GM23338 (cell line): ENCODE measurements around the gene DET1. TPM values are rescaled to one million over a fixed set of nuclear protein-coding genes. Genes with fewer than 3 reads are reported as not detected.

Source experiments
- ATAC-seq: fragments of 200-7000 bp; cut with Tn5 transposase; 3 replicates; pipeline ENCODE4 v1.9.1; 2020
- DNase-seq: peaks from one replicate; pipeline ENCODE4 v3.0.0-alpha.2; 2015; ENCODE audit warnings: low spot score
- H2AFZ ChIP-seq: fragments of 200-600 bp; sonication (generic); 2 replicates; pipeline ENCODE4 v1.8.0; 2016; ENCODE audit warnings: antibody characterized with exemption, mild to moderate bottlenecking, moderate library complexity
- H3F3A ChIP-seq: fragments of 200-600 bp; sonication (generic); replicated peaks from 2 replicates; pipeline ENCODE4 v1.8.0; 2017; ENCODE audit warnings: antibody characterized with exemption, mixed run types, low read depth
- H3K27ac ChIP-seq: fragments of 200-600 bp; sonication (generic); 2 replicates; pipeline ENCODE4 v1.6.1; 2016; ENCODE audit warnings: low read depth
- H3K27me3 ChIP-seq: fragments of 200-600 bp; sonication (generic); 2 replicates; pipeline ENCODE4 v1.8.0; 2016; ENCODE audit warnings: mild to moderate bottlenecking, mixed run types, moderate library complexity; ENCODE audit not compliant: insufficient read depth
- H3K36me3 ChIP-seq: fragments of 200-600 bp; sonication (generic); 2 replicates; pipeline ENCODE4 v1.8.0; 2016; ENCODE audit warnings: mild to moderate bottlenecking; ENCODE audit not compliant: insufficient read depth
- H3K4me1 ChIP-seq: fragments of 200-600 bp; sonication (generic); 2 replicates; pipeline ENCODE4 v1.8.0; 2016; ENCODE audit warnings: mild to moderate bottlenecking, moderate library complexity; ENCODE audit not compliant: insufficient read depth
- H3K4me2 ChIP-seq: fragments of 200-600 bp; sonication (generic); 2 replicates; pipeline ENCODE4 v1.7.1; 2017; ENCODE audit warnings: mixed run types
- H3K4me3 ChIP-seq: fragments of 200-600 bp; sonication (generic); 2 replicates; pipeline ENCODE4 v1.6.1; 2016; ENCODE audit warnings: mixed run types
- H3K79me2 ChIP-seq: fragments of 200-600 bp; sonication (generic); replicated peaks from 2 replicates; pipeline ENCODE4 v1.8.0; 2017; ENCODE audit warnings: mild to moderate bottlenecking; ENCODE audit not compliant: insufficient read depth
- H3K9me2 ChIP-seq: fragments of 200-600 bp; sonication (generic); 2 replicates; pipeline ENCODE4 v1.8.0; 2017; ENCODE audit not compliant: insufficient read depth
- H4K20me1 ChIP-seq: fragments of 200-600 bp; sonication (generic); replicated peaks from 2 replicates; pipeline ENCODE4 v1.8.0; 2017; ENCODE audit warnings: mild to moderate bottlenecking; ENCODE audit not compliant: insufficient read depth
- H3K27ac Mint-ChIP-seq: 2 replicates; pipeline ENCODE4 v1.8.0; 2020; ENCODE audit warnings: inconsistent platforms, mild to moderate bottlenecking, moderate library complexity, mixed read lengths
- H3K27me3 Mint-ChIP-seq: 3 replicates; pipeline ENCODE4 v1.8.0; 2022; ENCODE audit warnings: low read depth, mild to moderate bottlenecking, moderate library complexity, mixed read lengths, inconsistent platforms; ENCODE audit not compliant: insufficient read depth, poor library complexity
- H3K36me3 Mint-ChIP-seq: 3 replicates; pipeline ENCODE4 v1.8.0; 2021; ENCODE audit warnings: low read depth, mild to moderate bottlenecking, inconsistent platforms, moderate library complexity, mixed read lengths
- H3K4me1 Mint-ChIP-seq: 3 replicates; pipeline ENCODE4 v1.8.0; 2020; ENCODE audit warnings: mild to moderate bottlenecking, inconsistent platforms, mixed read lengths
- H3K4me3 Mint-ChIP-seq: 3 replicates; pipeline ENCODE4 v1.8.0; 2021; ENCODE audit warnings: moderate library complexity, mild to moderate bottlenecking, inconsistent platforms, mixed read lengths
- H3K9me3 Mint-ChIP-seq: 3 replicates; pipeline ENCODE4 v1.8.0; 2020; ENCODE audit warnings: moderate library complexity, mild to moderate bottlenecking, inconsistent platforms, mixed read lengths
- CREB1 ChIP-seq: fragments of 250-450 bp; sonication (Bioruptor Pico); IDR thresholded peaks from 2 replicates; pipeline ENCODE4 v1.5.0; 2020; ENCODE audit warnings: low read depth, mild to moderate bottlenecking, moderate library complexity
- CTCF ChIP-seq, 2 experiments: fragments of 200-600 bp in 1 of 2; sonication (generic) in 1 of 2; conservative IDR thresholded peaks; 2 replicates each; pipeline versions ENCODE4 v1.5.1 to v1.6.1; 2016 to 2017; ENCODE audit warnings: antibody characterized with exemption in 2 of 2, low read depth in 2 of 2, mild to moderate bottlenecking in 2 of 2, moderate library complexity in 1 of 2
- ETS1 ChIP-seq: IDR thresholded peaks from 2 replicates; pipeline ENCODE4 v1.6.1; 2016; ENCODE audit warnings: antibody characterized with exemption
- EZH2 ChIP-seq: fragments of 200-600 bp; sonication (generic); IDR thresholded peaks from one replicate; pipeline ENCODE4 v1.8.0; 2017; ENCODE audit warnings: antibody characterized with exemption, mild to moderate bottlenecking, low read depth; ENCODE audit not compliant: unreplicated experiment
- EZH2phosphoT487 ChIP-seq: fragments of 200-600 bp; sonication (generic); IDR thresholded peaks from one replicate; pipeline ENCODE4 v1.8.1; 2018; ENCODE audit warnings: antibody characterized with exemption; ENCODE audit not compliant: unreplicated experiment
- JUNB ChIP-seq: IDR thresholded peaks from one replicate; pipeline ENCODE4 v1.6.1; 2016; ENCODE audit warnings: antibody characterized with exemption; ENCODE audit not compliant: unreplicated experiment
- NANOG ChIP-seq: IDR thresholded peaks from 2 replicates; pipeline ENCODE4 v1.6.1; 2016; ENCODE audit warnings: antibody characterized with exemption, borderline replicate concordance
- POLR2AphosphoS5 ChIP-seq: IDR thresholded peaks from 2 replicates; pipeline ENCODE4 v1.6.1; 2016; ENCODE audit warnings: antibody characterized with exemption, low read depth
- REST ChIP-seq: IDR thresholded peaks from one replicate; pipeline ENCODE4 v1.6.1; 2018; ENCODE audit warnings: antibody characterized with exemption; ENCODE audit not compliant: unreplicated experiment
- STAT1 ChIP-seq: IDR thresholded peaks from one replicate; pipeline ENCODE4 v1.6.1; 2016; ENCODE audit warnings: antibody characterized with exemption; ENCODE audit not compliant: unreplicated experiment
- ZNF114 ChIP-seq: fragments of 250-450 bp; sonication (Bioruptor Pico); IDR thresholded peaks from 2 replicates; pipeline ENCODE4 v1.5.0; 2020; ENCODE audit warnings: mild to moderate bottlenecking, moderate library complexity
- ZNF331 ChIP-seq: fragments of 250-450 bp; sonication (Bioruptor Pico); IDR thresholded peaks from 2 replicates; pipeline ENCODE4 v1.5.0; 2020; ENCODE audit warnings: low read depth, mild to moderate bottlenecking, moderate library complexity
- ZNF462 ChIP-seq: fragments of 250-450 bp; sonication (Bioruptor Pico); IDR thresholded peaks from 2 replicates; pipeline ENCODE4 v1.5.0; 2020; ENCODE audit warnings: mild to moderate bottlenecking, moderate library complexity
- polyA plus RNA-seq: library from polyadenylated mRNA; unstranded; fragments of >200 nt; fragmentation: Nextera tagmentation; extraction: Ambion mirVana; gene quantifications from 2 replicates; pipeline ENCODE4 v1.2.1, GENCODE V29; 2016
- total RNA-seq: library from RNA; depleted of rRNA; stranded (reverse); fragments of >200 nt; shearing (Covaris generic); gene quantifications from 2 replicates; pipeline ENCODE4 v1.2.3, GENCODE V29; 2014

The DET1 gene
- total and polyA plus RNA-seq, 2 experiments from 2014 or later: 4.2 to 8.6 TPM

GRCh38 chr15:88490036-88490435, 56.4 kb downstream of the DET1 start:
- Mint-ChIP-seq H3K27ac (no peak overlapping the region), H3K27me3 (peaks cover 12% of the 10 kb centered on the region), H3K4me3 (no peak overlapping the region), H3K36me3 (no peaks in the 10 kb centered on the region), H3K9me3 (no peaks in the 10 kb centered on the region), H3K4me1 (peaks cover 21% of the 10 kb centered on the region)
- H3K9me2 ChIP-seq: no peaks in the 10 kb centered on the region
- H3K4me1 ChIP-seq: peaks cover 15% of the 10 kb centered on the region
- no peak overlapping the region for H3K4me3 ChIP-seq
- H3K27me3 ChIP-seq: no peaks in the 10 kb centered on the region
- no peak for ATAC-seq
- DNase-seq: no peak
- no peaks in the 10 kb centered on the region for H3F3A ChIP-seq
- no peak overlapping the region for H3K4me2 ChIP-seq
- H3K79me2 ChIP-seq: no peaks in the 10 kb centered on the region
- H3K36me3 ChIP-seq: no peaks in the 10 kb centered on the region
- no peaks in the 10 kb centered on the region for H4K20me1 ChIP-seq
- TF ChIP-seq CREB1 (CRISPR knock-in tag) (no peak), NANOG (no peak), ZNF114 (CRISPR knock-in tag) (no peak), REST (no peak), STAT1 (no peak), ZNF331 (CRISPR knock-in tag) (no peak), ETS1 (no peak), JUNB (no peak), POLR2AphosphoS5 (no peak), EZH2phosphoT487 (no peak), ZNF462 (CRISPR knock-in tag) (no peak), EZH2 (no peak), CTCF (conservative IDR thresholded peaks at IDR 0.05; ENCODE audit: low read depth in 2 of 2) (no peak)
- H3K27ac ChIP-seq: no peak overlapping the region
- no peak overlapping the region for H2AFZ ChIP-seq
